H1 (cell line): ENCODE results near the gene VENTX. TPM values are rescaled to one million over a fixed set of nuclear protein-coding genes. Genes with fewer than 3 reads are reported as not detected.
A peak's percentile ranks its signal among the peaks of the same experiment; 100 is the strongest.

Experiments used
- CTCF ChIA-PET: fragments of 300-600 bp; sonication (Branson Sonifier 250); formaldehyde crosslinking; loops from one replicate; lab custom pipeline; 2021; ENCODE audit not compliant: partially characterized antibody; lab: Charles Lee
- POLR2A ChIA-PET: fragments of 300-600 bp; sonication (Branson Sonifier 250); formaldehyde crosslinking; loops from one replicate; lab custom pipeline; 2021; ENCODE audit warnings: inconsistent platforms; ENCODE audit not compliant: partially characterized antibody; lab: Charles Lee
- DNase-seq, 2 experiments: peaks; one replicate each; pipeline versions ENCODE4 v3.0.0 to v3.0.0-alpha.2; 2010 to 2022; ENCODE audit warnings: low spot score in 2 of 2, low read depth in 1 of 2, mixed read lengths in 1 of 2
- FAIRE-seq: peaks from 2 replicates; lab custom pipeline; 2011; peaks lifted over from hg19 to GRCh38; lab: Jason Lieb, UNC
- H2AFZ ChIP-seq: 2 replicates; pipeline ENCODE4 v1.8.1; 2012; ENCODE audit warnings: low read length, inconsistent platforms
- H2AK5ac ChIP-seq: 2 replicates; pipeline ENCODE4 v1.6.1; 2013; ENCODE audit warnings: low read depth, low read length
- H2BK120ac ChIP-seq: replicated peaks from 2 replicates; pipeline ENCODE3; 2013; ENCODE audit warnings: low read depth, low read length, inconsistent platforms
- H2BK12ac ChIP-seq: 2 replicates; pipeline ENCODE4 v1.6.1; 2013; ENCODE audit warnings: low read depth, low read length
- H2BK15ac ChIP-seq: 2 replicates; pipeline ENCODE4 v1.6.1; 2013; ENCODE audit warnings: low read length
- H2BK20ac ChIP-seq: 2 replicates; pipeline ENCODE4 v1.6.1; 2013; ENCODE audit warnings: low read length
- H2BK5ac ChIP-seq: 2 replicates; pipeline ENCODE4 v1.6.1; 2013; ENCODE audit warnings: low read depth, low read length
- H3K14ac ChIP-seq: 2 replicates; pipeline ENCODE4 v1.6.1; 2013; ENCODE audit warnings: inconsistent platforms; ENCODE audit not compliant: insufficient read length
- H3K18ac ChIP-seq: 2 replicates; pipeline ENCODE4 v1.6.1; 2013; ENCODE audit warnings: low read length; ENCODE audit errors: extremely low read depth
- H3K23ac ChIP-seq: 2 replicates; pipeline ENCODE4 v1.6.1; 2013; ENCODE audit warnings: inconsistent platforms; ENCODE audit not compliant: insufficient read length
- H3K23me2 ChIP-seq: 2 replicates; pipeline ENCODE4 v1.6.1; 2013; ENCODE audit warnings: low read depth, low read length
- H3K27ac ChIP-seq: 2 replicates; pipeline ENCODE4 v1.6.1; 2011; ENCODE audit warnings: low read depth, low read length, inconsistent platforms
- H3K27me3 ChIP-seq, 4 experiments: replicated peaks in 1 of 4; 1 replicate in 1 of 4; 2 replicates in 3 of 4; pipeline versions ENCODE4 v1.6.1 to v1.8.1; 2011 to 2013; ENCODE audit warnings: low read length in 3 of 4, mild to moderate bottlenecking in 3 of 4, inconsistent platforms in 2 of 4, mixed read lengths in 2 of 4, moderate library complexity in 1 of 4; ENCODE audit not compliant: control insufficient read depth in 3 of 4, insufficient read depth in 3 of 4; ENCODE audit errors: extremely low read depth in 1 of 4
- H3K36me3 ChIP-seq, 4 experiments: 2 replicates each; pipeline versions ENCODE4 v1.6.1 to v1.8.1; 2011 to 2013; ENCODE audit warnings: mild to moderate bottlenecking in 4 of 4, low read length in 3 of 4, moderate library complexity in 2 of 4, control low read depth in 1 of 4, inconsistent platforms in 1 of 4; ENCODE audit not compliant: insufficient read depth in 4 of 4, control insufficient read depth in 2 of 4
- H3K4ac ChIP-seq: replicated peaks from 2 replicates; pipeline ENCODE3; 2013; ENCODE audit warnings: low read length, low read depth, mixed read lengths, inconsistent platforms; ENCODE audit not compliant: insufficient read length
- H3K4me1 ChIP-seq, 4 experiments: replicated peaks in 1 of 4; 1 replicate in 1 of 4; 2 replicates in 3 of 4; pipeline versions ENCODE4 v1.6.1 to v1.8.1; 2011 to 2013; ENCODE audit warnings: low read length in 3 of 4, inconsistent platforms in 2 of 4, mixed read lengths in 1 of 4; ENCODE audit not compliant: insufficient read depth in 4 of 4, control insufficient read depth in 3 of 4
- H3K4me2 ChIP-seq, 2 experiments: 2 replicates each; pipeline versions ENCODE4 v1.6.1 to v1.8.1; 2011 to 2013; ENCODE audit warnings: low read depth in 2 of 2, low read length in 2 of 2, control low read depth in 1 of 2, inconsistent platforms in 1 of 2, mild to moderate bottlenecking in 1 of 2; ENCODE audit not compliant: insufficient read depth in 1 of 2
- H3K4me3 ChIP-seq, 4 experiments: fragments of 200-600, 300-600 bp in 1 of 4; sonication (generic), shearing (Covaris generic), sonication (Bioruptor Twin) in 1 of 4; 2 replicates each; pipeline versions ENCODE4 v1.5.1 to v1.8.1; 2011 to 2016; ENCODE audit warnings: low read length in 4 of 4, low read depth in 3 of 4, control low read depth in 2 of 4, inconsistent platforms in 2 of 4, mild to moderate bottlenecking in 2 of 4, mixed read lengths in 1 of 4, moderate library complexity in 1 of 4; ENCODE audit not compliant: insufficient read depth in 2 of 4; ENCODE audit errors: extremely low read depth in 1 of 4
- H3K56ac ChIP-seq: replicated peaks from 2 replicates; pipeline ENCODE3; 2013; ENCODE audit warnings: low read depth, mild to moderate bottlenecking, mixed read lengths, low read length, inconsistent platforms; ENCODE audit not compliant: insufficient read length
- H3K79me1 ChIP-seq: 2 replicates; pipeline ENCODE4 v1.6.1; 2013; ENCODE audit warnings: low read depth, low read length, control low read depth
- H3K79me2 ChIP-seq, 2 experiments: 2 replicates each; pipeline versions ENCODE4 v1.6.1 to v1.8.1; 2012 to 2013; ENCODE audit warnings: low read length in 2 of 2, mild to moderate bottlenecking in 2 of 2, inconsistent platforms in 1 of 2; ENCODE audit not compliant: insufficient read depth in 2 of 2, control insufficient read depth in 1 of 2
- H3K9ac ChIP-seq, 4 experiments: replicated peaks in 1 of 4; 1 replicate in 1 of 4; 2 replicates in 3 of 4; pipeline versions ENCODE4 v1.6.1 to v1.8.1; 2011 to 2013; ENCODE audit warnings: low read depth in 3 of 4, low read length in 3 of 4, control low read depth in 2 of 4, mild to moderate bottlenecking in 2 of 4, moderate library complexity in 2 of 4, inconsistent platforms in 1 of 4; ENCODE audit errors: extremely low read depth in 1 of 4
- H3K9me3 ChIP-seq, 2 experiments: 2 replicates each; pipeline versions ENCODE4 v1.6.1 to v1.8.1; 2012 to 2013; ENCODE audit warnings: mild to moderate bottlenecking in 2 of 2, moderate library complexity in 2 of 2, control low read depth in 1 of 2, inconsistent platforms in 1 of 2, low read depth in 1 of 2, low read length in 1 of 2, mixed read lengths in 1 of 2; ENCODE audit not compliant: insufficient read depth in 2 of 2
- H4K20me1 ChIP-seq, 2 experiments: replicated peaks in 1 of 2; 2 replicates each; pipeline versions ENCODE3 to v1.8.1; 2011 to 2013; ENCODE audit warnings: inconsistent platforms in 2 of 2, low read length in 2 of 2, mild to moderate bottlenecking in 1 of 2; ENCODE audit not compliant: insufficient read depth in 2 of 2, control insufficient read depth in 1 of 2
- H4K5ac ChIP-seq: 2 replicates; pipeline ENCODE4 v1.6.1; 2013; ENCODE audit warnings: low read length, low read depth, mixed read lengths, inconsistent platforms; ENCODE audit not compliant: insufficient read length
- H4K8ac ChIP-seq: 2 replicates; pipeline ENCODE4 v1.8.0; 2013; ENCODE audit warnings: mild to moderate bottlenecking, moderate library complexity, low read length, inconsistent platforms; ENCODE audit not compliant: insufficient read depth; ENCODE audit errors: extremely low read depth
- H4K91ac ChIP-seq: replicated peaks from 2 replicates; pipeline ENCODE3; 2013; ENCODE audit warnings: low read length, mixed read lengths, inconsistent platforms; ENCODE audit not compliant: insufficient read length
- CBX8 ChIP-seq: fragments of 300-800, 300-1000 bp; sonication (generic); IDR thresholded peaks from 2 replicates; pipeline ENCODE4 v1.7.1; 2016; ENCODE audit warnings: low read depth, low read length, borderline replicate concordance
- FOSL1 ChIP-seq: IDR thresholded peaks from 2 replicates; pipeline ENCODE4 v1.6.1; 2011; ENCODE audit warnings: mild to moderate bottlenecking, low read depth, low read length, moderate library complexity; ENCODE audit not compliant: insufficient read depth
- GTF2F1 ChIP-seq: IDR thresholded peaks from 2 replicates; pipeline ENCODE4 v1.6.1; 2012; ENCODE audit warnings: low read depth, low read length, improper control_type of control experiment, borderline replicate concordance
- KDM1A ChIP-seq: fragments of 200-600, 300-600 bp; sonication (generic); IDR thresholded peaks from 2 replicates; pipeline ENCODE4 v1.7.1; 2016; ENCODE audit warnings: mild to moderate bottlenecking, low read length, borderline replicate concordance
- RFX5 ChIP-seq: IDR thresholded peaks from 2 replicates; pipeline ENCODE4 v1.6.1; 2011; ENCODE audit warnings: low read depth, low read length, improper control_type of control experiment, borderline replicate concordance
- RXRA ChIP-seq: IDR thresholded peaks from 2 replicates; pipeline ENCODE4 v1.6.1; 2011; ENCODE audit warnings: low read depth, mild to moderate bottlenecking, low read length, moderate library complexity; ENCODE audit not compliant: insufficient read depth
- TCF12 ChIP-seq: IDR thresholded peaks from 2 replicates; pipeline ENCODE4 v1.6.1; 2011; ENCODE audit warnings: low read depth, mild to moderate bottlenecking, low read length
- WGBS, 2 experiments: shearing (Covaris generic) in 1 of 2; methylation state at CpG; one replicate each; pipeline versions ENCODE4 v1.1.6 to v1.1.7; 2013 to 2015; ENCODE audit warnings: low lambda C conversion rate in 2 of 2, mixed read lengths in 2 of 2, inconsistent platforms in 1 of 2, low coverage in 1 of 2, missing lambda C conversion rate in 1 of 2; ENCODE audit not compliant: insufficient replicate concordance in 2 of 2, insufficient coverage in 1 of 2, insufficient read length in 1 of 2; ENCODE audit errors: extremely low coverage in 1 of 2, missing lambda C conversion rate in 1 of 2; 5-methylcytosine and 5-hydroxymethylcytosine counted together
- polyA plus RNA-seq, 7 experiments: library from polyadenylated mRNA; depleted of rRNA in 3 of 7; stranded (reverse) in 5 of 7; unstranded in 2 of 7; fragments of >200 nt in 5 of 7; fragments of 200-250 nt in 2 of 7; gene quantifications; 1 replicate in 5 of 7; 2 replicates in 1 of 7; 4 replicates in 1 of 7; pipeline versions ENCODE4 v1.2.1 to v1.2.3, GENCODE V29; 2011 to 2013; ENCODE audit warnings: missing spikeins in 2 of 7, mixed read lengths in 2 of 7
- total RNA-seq: library from RNA; stranded (reverse); fragmentation: NEBNext Ultra II Directional; extraction: Animal tissue kit (Norgen Biotek cat#: 25700); gene quantifications from 2 replicates; pipeline ENCODE4 v1.2.1, GENCODE V29; 2021
- TF ChIP-seq, protein P1 (sequence below): IDR thresholded peaks from 2 replicates; pipeline ENCODE4 v1.6.1; 2011; ENCODE audit warnings: low read depth, mild to moderate bottlenecking, low read length; ENCODE audit not compliant: insufficient read depth
- TF ChIP-seq, protein P2 (sequence below): IDR thresholded peaks from 2 replicates; pipeline ENCODE4 v1.6.1; 2012; ENCODE audit warnings: inconsistent platforms
- TF ChIP-seq, protein P3 (sequence below): IDR thresholded peaks from 2 replicates; pipeline ENCODE4 v1.6.1; 2012; ENCODE audit warnings: inconsistent platforms

Gene VENTX
- total and polyA plus RNA-seq, 2 of the 8 experiments (the other 6 are each of a cell fraction or from before 2014, with no cell fraction given), result 5.6 TPM

DNA sequence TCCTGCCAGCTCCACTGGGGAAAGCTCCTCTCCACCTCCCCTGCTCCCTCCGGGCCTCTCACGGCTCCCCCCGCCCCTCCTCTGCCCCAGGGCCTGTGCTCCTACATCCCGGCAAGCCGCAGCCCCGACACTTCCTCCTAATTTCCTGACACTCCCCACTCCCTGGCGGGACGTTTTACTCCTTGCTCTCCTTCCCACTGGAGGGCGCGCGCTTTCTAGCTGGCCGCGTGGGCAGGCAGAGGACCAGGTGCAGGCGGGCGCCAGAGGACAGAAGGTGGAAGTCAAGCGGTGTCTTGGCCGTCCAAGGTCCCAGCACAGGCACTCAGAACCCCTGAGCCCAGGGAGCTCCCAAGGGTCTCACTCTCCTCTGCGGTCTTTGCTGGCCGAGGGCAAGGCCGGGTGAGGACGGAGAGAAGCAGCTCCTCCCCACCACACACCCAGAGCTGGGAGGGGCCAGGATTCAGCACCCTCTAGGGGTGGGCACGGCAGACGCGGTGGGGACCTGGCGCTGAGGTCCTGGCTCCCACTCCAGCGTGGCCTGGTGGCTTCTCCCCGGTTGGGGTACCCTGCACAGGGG is 19.9 kb downstream of the VENTX start:
- no peak overlapping the region for H2AK5ac ChIP-seq
- H4K8ac ChIP-seq, result no peak overlapping the region; the same call in 1 of the 2 replicates
- WGBS, 2 experiments, result 12% methylated on average over 26 of the region's 27 CpGs; no CpG with 5 or more reads in 1 of the 2 experiments
- no peak overlapping the region for H2BK120ac ChIP-seq
- H3K23ac ChIP-seq, result no peak overlapping the region
- no peak overlapping the region for H3K27ac ChIP-seq
- peaks cover 0 to 5% (median 4%) of the 10 kb centered on the region in 4 experiments; a peak in 6 of 7 replicates for H3K27me3 ChIP-seq
- H3K79me1 ChIP-seq, result no peaks in the 10 kb centered on the region
- peaks cover 0 to 19% (median 11%) of the 10 kb centered on the region in 4 experiments; a peak in 5 of 7 replicates for H3K4me1 ChIP-seq
- H3K4ac ChIP-seq, result no peak overlapping the region
- DNase-seq (peak in 1 of 2 experiments; percentile 79), FAIRE-seq (no peak)
- H2BK5ac ChIP-seq, result peak overlapping the region; percentile 76; the same call in 1 of the 2 replicates
- H2BK15ac ChIP-seq, result no peak overlapping the region
- peaks cover 0 to 3% of the 10 kb centered on the region in 2 experiments for H4K20me1 ChIP-seq
- no peaks in the 10 kb centered on the region for H3K79me2 ChIP-seq
- H3K36me3 ChIP-seq, result no peaks in the 10 kb centered on the region
- H2AFZ ChIP-seq, result peak overlapping the region; percentile 48; the same call in 1 of the 2 replicates
- H3K9ac ChIP-seq, result no peak overlapping the region
- H3K4me3 ChIP-seq, result peak overlapping the region; percentile 0 to 57 (median 32); a peak in 7 of 8 replicates
- H3K14ac ChIP-seq, result no peak overlapping the region
- ChIA-PET CTCF (interaction anchor here (1.0 to 4.5 kb wide), 11 partner anchors 10 to 114 kb away, joined by 3 to 24 read pairs (median 5); partner anchors contain the start of gene ADAM8), POLR2A (interaction anchor here (0.7 to 2.5 kb wide), 7 partner anchors 10 to 57 kb away, joined by 3 to 11 read pairs (median 3); no protein-coding TSS in a partner anchor)
- 0 out of 2 replicates have a peak overlapping the region, but pooled peaks have one; percentile 21 for H2BK20ac ChIP-seq
- H4K91ac ChIP-seq, result peak overlapping the region; percentile 68
- peak overlapping the region; percentile 49 to 81 for H3K4me2 ChIP-seq
- H3K18ac ChIP-seq, result peak overlapping the region; percentile 7
- no peaks in the 10 kb centered on the region for H3K9me3 ChIP-seq
- H3K23me2 ChIP-seq, result peaks cover 7% of the 10 kb centered on the region; the same call in 1 of the 2 replicates
- H2BK12ac ChIP-seq, result no peak overlapping the region
- peak overlapping the region; percentile 37 for H4K5ac ChIP-seq
- H3K56ac ChIP-seq, result no peak overlapping the region
- TF ChIP-seq RXRA, result no peak
- TF ChIP-seq, protein P1, sequence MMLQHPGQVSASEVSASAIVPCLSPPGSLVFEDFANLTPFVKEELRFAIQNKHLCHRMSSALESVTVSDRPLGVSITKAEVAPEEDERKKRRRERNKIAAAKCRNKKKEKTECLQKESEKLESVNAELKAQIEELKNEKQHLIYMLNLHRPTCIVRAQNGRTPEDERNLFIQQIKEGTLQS, result no peak
- TF ChIP-seq RFX5, result no peak
- TF ChIP-seq, protein P2, sequence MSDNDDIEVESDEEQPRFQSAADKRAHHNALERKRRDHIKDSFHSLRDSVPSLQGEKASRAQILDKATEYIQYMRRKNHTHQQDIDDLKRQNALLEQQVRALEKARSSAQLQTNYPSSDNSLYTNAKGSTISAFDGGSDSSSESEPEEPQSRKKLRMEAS, result peak; percentile 62
- TF ChIP-seq CBX8, result no peak
- TF ChIP-seq, protein P3, sequence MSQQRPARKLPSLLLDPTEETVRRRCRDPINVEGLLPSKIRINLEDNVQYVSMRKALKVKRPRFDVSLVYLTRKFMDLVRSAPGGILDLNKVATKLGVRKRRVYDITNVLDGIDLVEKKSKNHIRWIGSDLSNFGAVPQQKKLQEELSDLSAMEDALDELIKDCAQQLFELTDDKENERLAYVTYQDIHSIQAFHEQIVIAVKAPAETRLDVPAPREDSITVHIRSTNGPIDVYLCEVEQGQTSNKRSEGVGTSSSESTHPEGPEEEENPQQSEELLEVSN, result 0 out of 2 replicates have a peak, but pooled peaks have one; percentile 21
- no peak for TF ChIP-seq KDM1A
- no peak for TF ChIP-seq TCF12
- TF ChIP-seq FOSL1, result no peak
- TF ChIP-seq GTF2F1, result no peak
